Endothelial cell of umbilical vein (primary cell): Measurements from ENCODE around the gene B4GALT6. TPM values are rescaled to one million over a fixed set of nuclear protein-coding genes. Genes with fewer than 3 reads are reported as not detected.
A peak's percentile ranks its signal among the peaks of the same experiment; 100 is the strongest.

Source experiments
- BruUV-seq: library from RNA; stranded (reverse); fragments of 400-500 nt; replicated peaks from 2 replicates; lab custom pipeline; 2021; lab: Mats Ljungman, UMichigan
- CTCF ChIA-PET: fragments of 300-600, 350-600 bp; sonication (Branson Sonifier 250); formaldehyde crosslinking; loops from one replicate; lab custom pipeline; 2021; ENCODE audit warnings: antibody characterized with exemption, inconsistent platforms; lab: Charles Lee
- POLR2A ChIA-PET: fragments of 300-600, 350-600 bp; sonication (Branson Sonifier 250); formaldehyde crosslinking; loops from one replicate; lab custom pipeline; 2021; ENCODE audit warnings: antibody characterized with exemption, inconsistent platforms; lab: Charles Lee
- DNase-seq: peaks from one replicate; pipeline ENCODE4 v3.0.0-alpha.2; 2011; ENCODE audit warnings: low read depth, low spot score
- FAIRE-seq: peaks from 2 replicates; lab custom pipeline; 2011; peaks lifted over from hg19 to GRCh38; lab: Jason Lieb, UNC
- H2AFZ ChIP-seq: 2 replicates; pipeline ENCODE4 v1.6.0; 2012; ENCODE audit warnings: low read depth, low read length, control low read depth, inconsistent platforms
- H3K27ac ChIP-seq: 2 replicates; pipeline ENCODE4 v1.5.1; 2011; ENCODE audit warnings: low read depth, mild to moderate bottlenecking, control low read depth, low read length, moderate library complexity; ENCODE audit not compliant: insufficient read depth
- H3K27me3 ChIP-seq, 2 experiments: 2 replicates each; pipeline versions ENCODE4 v1.6.0 to v1.6.1; 2011; ENCODE audit warnings: low read length in 2 of 2, mixed read lengths in 1 of 2; ENCODE audit not compliant: control insufficient read depth in 2 of 2, insufficient read depth in 2 of 2
- H3K36me3 ChIP-seq, 2 experiments: 2 replicates in 1 of 2; 3 replicates in 1 of 2; pipeline ENCODE4 v1.5.1; 2011; ENCODE audit warnings: low read length in 2 of 2, mild to moderate bottlenecking in 1 of 2, moderate library complexity in 1 of 2; ENCODE audit not compliant: control insufficient read depth in 2 of 2, insufficient read depth in 2 of 2; ENCODE audit errors: extremely low read depth in 1 of 2
- H3K4me1 ChIP-seq: 3 replicates; pipeline ENCODE4 v1.5.1; 2011; ENCODE audit warnings: mild to moderate bottlenecking, low read length; ENCODE audit not compliant: control insufficient read depth, insufficient read depth; ENCODE audit errors: extremely low read depth
- H3K4me2 ChIP-seq: 2 replicates; pipeline ENCODE4 v1.6.1; 2011; ENCODE audit warnings: low read length, control low read depth, mixed read lengths; ENCODE audit not compliant: insufficient read depth
- H3K4me3 ChIP-seq, 3 experiments: fragments of 200-600 bp in 1 of 3; sonication (generic), shearing (Covaris generic) in 1 of 3; replicated peaks in 1 of 3; 2 replicates each; pipeline ENCODE4 v1.5.1; 2011 to 2016; ENCODE audit warnings: control low read depth in 3 of 3, low read length in 3 of 3, mild to moderate bottlenecking in 2 of 3, inconsistent platforms in 1 of 3, low read depth in 1 of 3, moderate library complexity in 1 of 3; ENCODE audit not compliant: insufficient read depth in 1 of 3
- H3K79me2 ChIP-seq: 2 replicates; pipeline ENCODE4 v1.6.0; 2012; ENCODE audit warnings: low read length, inconsistent platforms; ENCODE audit not compliant: control insufficient read depth, insufficient read depth
- H3K9ac ChIP-seq: replicated peaks from 2 replicates; pipeline ENCODE3; 2011; ENCODE audit warnings: low read length, control low read depth; ENCODE audit not compliant: insufficient read depth; ENCODE audit errors: extremely low read depth
- H3K9me1 ChIP-seq: replicated peaks from 3 replicates; pipeline ENCODE4 v1.6.0; 2011; ENCODE audit warnings: mild to moderate bottlenecking, low read length; ENCODE audit not compliant: control insufficient read depth, insufficient read depth; ENCODE audit errors: extremely low read depth
- H3K9me3 ChIP-seq: replicated peaks from 2 replicates; pipeline ENCODE4 v1.5.1; 2012; ENCODE audit warnings: low read length, inconsistent platforms; ENCODE audit not compliant: control insufficient read depth, insufficient read depth
- H4K20me1 ChIP-seq: replicated peaks from 2 replicates; pipeline ENCODE3; 2011; ENCODE audit warnings: mild to moderate bottlenecking, low read length; ENCODE audit not compliant: control insufficient read depth, insufficient read depth; ENCODE audit errors: extremely low read depth
- EZH2 ChIP-seq: IDR thresholded peaks from 2 replicates; pipeline ENCODE4 v1.6.1; 2012; ENCODE audit warnings: borderline replicate concordance, low read depth, mild to moderate bottlenecking, moderate library complexity, low read length, inconsistent platforms; ENCODE audit not compliant: severe bottlenecking
- FOS ChIP-seq: IDR thresholded peaks from 2 replicates; pipeline ENCODE4 v1.6.1; 2011; ENCODE audit warnings: mild to moderate bottlenecking, low read length, moderate library complexity, borderline replicate concordance; ENCODE audit not compliant: insufficient read depth
- GATA2 ChIP-seq: IDR thresholded peaks from 2 replicates; pipeline ENCODE4 v1.7.0; 2011; ENCODE audit warnings: low read depth, mild to moderate bottlenecking, moderate library complexity, mixed read lengths, low read length; ENCODE audit not compliant: insufficient read length, insufficient read depth
- JUN ChIP-seq: IDR thresholded peaks from 2 replicates; pipeline ENCODE4 v1.6.1; 2011; ENCODE audit warnings: borderline replicate concordance, low read depth; ENCODE audit not compliant: insufficient read length, insufficient read depth
- MYC ChIP-seq: IDR thresholded peaks from one replicate; pipeline ENCODE4 v1.6.1; 2011; ENCODE audit warnings: mild to moderate bottlenecking, low read depth, low read length
- POLR2A ChIP-seq: IDR thresholded peaks from 2 replicates; pipeline ENCODE4 v1.6.1; 2012; ENCODE audit warnings: low read depth, mild to moderate bottlenecking, control low read depth, low read length
- POLR2AphosphoS5 ChIP-seq: IDR thresholded peaks from 2 replicates; pipeline ENCODE4 v1.6.1; 2012; ENCODE audit warnings: low read depth, mild to moderate bottlenecking, control low read depth, low read length, moderate library complexity; ENCODE audit not compliant: insufficient read depth
- dilution Hi-C: fragments of 300-500 bp; cut with MboI; formaldehyde crosslinking; loops from one replicate; pipeline ENCODE4 v1.15.0; 2019; ENCODE audit warnings: low sequenced_read_pairs; ENCODE audit not compliant: extremely low pct_ligation_motif_present
- intact Hi-C: fragments of 100-400 bp; cut with micrococcal nuclease; formaldehyde crosslinking; loops from one replicate; pipeline ENCODE4 v1.10.0; 2022
- polyA plus RNA-seq, 4 experiments: library from polyadenylated mRNA; depleted of rRNA in 3 of 4; stranded (reverse) in 3 of 4; unstranded in 1 of 4; fragments of >200 nt; gene quantifications; 2 replicates each; pipeline versions ENCODE4 v1.2.1 to v1.2.3, GENCODE V29; 2011 to 2012; ENCODE audit warnings: missing spikeins in 1 of 4
- total RNA-seq: library from RNA; stranded (reverse); gene quantifications from 2 replicates; pipeline ENCODE4 v1.2.3, GENCODE V29; 2021
- TF ChIP-seq, protein P1 (sequence below), 2 donors: IDR thresholded peaks; 1 replicate in 1 of 2; 2 replicates in 1 of 2; pipeline ENCODE4 v1.5.1; 2011; ENCODE audit warnings: low read length in 2 of 2, mild to moderate bottlenecking in 2 of 2, moderate library complexity in 2 of 2, control low read depth in 1 of 2, inconsistent platforms in 1 of 2, low read depth in 1 of 2; ENCODE audit not compliant: insufficient read depth in 1 of 2; ENCODE audit errors: extremely low read depth in 1 of 2
- TF ChIP-seq, protein P2 (sequence below): IDR thresholded peaks from 2 replicates; pipeline ENCODE4 v1.6.1; 2011; ENCODE audit not compliant: insufficient read depth, insufficient read length

B4GALT6 gene
- total and polyA plus RNA-seq, 2 donors (not counting 3 experiments of a cell fraction or from before 2014, with no cell fraction given), result 3.9 to 24.2 TPM

DNA sequence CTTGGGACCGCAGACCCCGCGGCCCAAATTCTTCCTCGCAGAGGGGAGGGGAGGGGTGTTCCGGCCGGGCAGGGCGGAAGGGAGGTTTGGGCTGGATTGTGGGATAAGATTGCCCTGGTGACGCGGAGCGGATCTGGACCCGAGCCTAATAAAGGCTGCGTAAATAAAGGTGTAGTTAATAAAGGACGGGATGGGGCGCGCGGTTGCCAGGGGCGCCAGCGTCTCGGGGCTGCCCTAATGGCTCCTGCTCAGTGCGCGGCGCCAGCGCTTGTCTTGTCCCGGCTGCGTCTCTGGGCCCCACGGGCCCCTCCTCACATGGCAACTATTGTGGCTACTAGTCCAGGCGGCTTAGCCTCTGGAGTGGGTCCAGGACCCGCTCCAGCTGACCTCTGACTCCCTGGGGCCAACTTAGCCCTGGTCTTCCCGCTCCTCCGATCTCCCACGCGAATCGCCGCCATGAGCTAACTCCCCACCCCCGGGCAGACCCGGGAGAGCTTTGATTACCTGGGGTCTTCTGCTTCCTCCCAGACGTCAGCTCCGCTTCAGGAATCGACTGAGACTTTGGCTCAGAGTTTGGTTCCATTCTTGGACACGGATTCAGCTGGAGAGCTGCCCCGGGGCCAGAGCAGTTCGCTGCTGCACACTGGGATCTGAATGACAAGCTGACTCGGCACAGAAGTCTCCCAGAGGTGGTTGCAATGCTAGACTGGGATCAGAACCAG is 39.8 kb upstream of the B4GALT6 start:
- POLR2A ChIA-PET, result no interaction called here
- dilution Hi-C loops, result no loop called here

GRCh38 chr18:31723639-31723989 is 39.2 kb upstream of the B4GALT6 start:
- peaks cover 2% of the 10 kb centered on the region for H3K4me1 ChIP-seq
- no peaks in the 10 kb centered on the region for H3K36me3 ChIP-seq
- no peaks in the 10 kb centered on the region for H3K9me3 ChIP-seq
- no peak overlapping the region for H3K4me2 ChIP-seq
- H4K20me1 ChIP-seq, result no peaks in the 10 kb centered on the region
- DNase-seq, result no peak
- H3K9me1 ChIP-seq, result no peaks in the 10 kb centered on the region
- H3K79me2 ChIP-seq, result no peaks in the 10 kb centered on the region
- no peak for FAIRE-seq
- H3K27me3 ChIP-seq, result peaks cover 19 to 21% of the 10 kb centered on the region in 2 experiments
- TF ChIP-seq POLR2AphosphoS5 (no peak), EZH2 (no peak), POLR2A (no peak), GATA2 (no peak), FOS (no peak), JUN (no peak), MYC (no peak)
- TF ChIP-seq, protein P1, sequence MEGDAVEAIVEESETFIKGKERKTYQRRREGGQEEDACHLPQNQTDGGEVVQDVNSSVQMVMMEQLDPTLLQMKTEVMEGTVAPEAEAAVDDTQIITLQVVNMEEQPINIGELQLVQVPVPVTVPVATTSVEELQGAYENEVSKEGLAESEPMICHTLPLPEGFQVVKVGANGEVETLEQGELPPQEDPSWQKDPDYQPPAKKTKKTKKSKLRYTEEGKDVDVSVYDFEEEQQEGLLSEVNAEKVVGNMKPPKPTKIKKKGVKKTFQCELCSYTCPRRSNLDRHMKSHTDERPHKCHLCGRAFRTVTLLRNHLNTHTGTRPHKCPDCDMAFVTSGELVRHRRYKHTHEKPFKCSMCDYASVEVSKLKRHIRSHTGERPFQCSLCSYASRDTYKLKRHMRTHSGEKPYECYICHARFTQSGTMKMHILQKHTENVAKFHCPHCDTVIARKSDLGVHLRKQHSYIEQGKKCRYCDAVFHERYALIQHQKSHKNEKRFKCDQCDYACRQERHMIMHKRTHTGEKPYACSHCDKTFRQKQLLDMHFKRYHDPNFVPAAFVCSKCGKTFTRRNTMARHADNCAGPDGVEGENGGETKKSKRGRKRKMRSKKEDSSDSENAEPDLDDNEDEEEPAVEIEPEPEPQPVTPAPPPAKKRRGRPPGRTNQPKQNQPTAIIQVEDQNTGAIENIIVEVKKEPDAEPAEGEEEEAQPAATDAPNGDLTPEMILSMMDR (IDR thresholded peaks at IDR 0.05; ENCODE audit: extremely low read depth in 1 of 2, insufficient read depth in 1 of 2, low read depth in 1 of 2, low read length in 2 of 2), result no peak
- TF ChIP-seq, protein P2, sequence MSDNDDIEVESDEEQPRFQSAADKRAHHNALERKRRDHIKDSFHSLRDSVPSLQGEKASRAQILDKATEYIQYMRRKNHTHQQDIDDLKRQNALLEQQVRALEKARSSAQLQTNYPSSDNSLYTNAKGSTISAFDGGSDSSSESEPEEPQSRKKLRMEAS, result no peak
- H3K4me3 ChIP-seq, result no peak overlapping the region
- POLR2A ChIA-PET, result no interaction called here
- BruUV-seq, result no TSS peak
- dilution Hi-C loops, result no loop called here
- no peak overlapping the region for H3K27ac ChIP-seq
- intact Hi-C loops, result loop anchor here (2.0 to 5.0 kb wide), 3 partner anchors 39 to 234 kb away; partner anchors contain the start of gene B4GALT6
- no peak overlapping the region for H3K9ac ChIP-seq
- CTCF ChIA-PET, result interaction anchor here (1.1 to 5.9 kb wide), 11 partner anchors 7 to 253 kb away, joined by 3 to 148 read pairs (median 8); no protein-coding TSS in a partner anchor
- no peak overlapping the region for H2AFZ ChIP-seq

More for the DNA sequence above, 39.8 kb upstream of the B4GALT6 start:
- no peaks in the 10 kb centered on the region for H3K36me3 ChIP-seq
- no peak overlapping the region for H3K27ac ChIP-seq
- H3K4me2 ChIP-seq, result peak overlapping the region; percentile 62
- H4K20me1 ChIP-seq, result no peaks in the 10 kb centered on the region
- H3K9ac ChIP-seq, result no peak overlapping the region
- FAIRE-seq (no peak), DNase-seq (no peak)
- TF ChIP-seq EZH2 (no peak), POLR2AphosphoS5 (no peak)
- intact Hi-C loops, result loop anchor here (2.0 to 5.0 kb wide), 3 partner anchors 39 to 233 kb away; partner anchors contain the start of gene B4GALT6
- H3K27me3 ChIP-seq, result peaks cover 19 to 21% of the 10 kb centered on the region in 2 experiments
- no TSS peak for BruUV-seq
- H3K79me2 ChIP-seq, result no peaks in the 10 kb centered on the region
- H3K9me1 ChIP-seq, result no peaks in the 10 kb centered on the region
- H3K4me3 ChIP-seq, result peak overlapping the region in 2 of 3 experiments; percentile 30 to 43
- H3K4me1 ChIP-seq, result peaks cover 2% of the 10 kb centered on the region
- no peaks in the 10 kb centered on the region for H3K9me3 ChIP-seq
- peak overlapping the region; percentile 68 for H2AFZ ChIP-seq
- CTCF ChIA-PET, result interaction anchor here (1.0 to 5.9 kb wide), 13 partner anchors 9 to 252 kb away, joined by 3 to 148 read pairs (median 4); no protein-coding TSS in a partner anchor
